ENCODE results near the gene TEX101. TPM values are rescaled to one million over a fixed set of nuclear protein-coding genes. Genes with fewer than 3 reads are reported as not detected.
"Not testable (repeated sequence)": the region's sequence is repeated elsewhere in the genome, so short reads cannot be mapped to it uniquely, and the experiment has no call there.

TEX101 gene
- total RNA-seq, 6 experiments from 2014 or later: not detected

GRCh38 chr19:43372462-43372861, 42.2 kb upstream of the TEX101 start:
- Histone ChIP-seq H3K27ac (no peak overlapping the region), H3K4me3 (no peak overlapping the region), H3K9me3 (no peaks in the 10 kb centered on the region), H3K27me3 (no peaks in the 10 kb centered on the region), H3K36me3 (no peaks in the 10 kb centered on the region), H3K4me1 (no peaks in the 10 kb centered on the region)
- ATAC-seq: no peak
- TF ChIP-seq CTCF (IDR thresholded peaks at IDR 0.05) (no peak), POLR2A (IDR thresholded peaks at IDR 0.05) (no peak)
- DNase-seq: no peak
- WGBS (ENCODE audit: insufficient coverage, low coverage, low lambda C conversion rate, missing lambda C conversion rate): 50% methylated on average over 1 of the region's 7 CpGs
- intact Hi-C loops (cut with DNase I): no loop called here

- H3K9me3 ChIP-seq; H3K4me3 ChIP-seq; ATAC-seq; H3K36me3 ChIP-seq; H3K4me1 ChIP-seq; DNase-seq; intact Hi-C loops (cut with DNase I); H3K27ac ChIP-seq; H3K27me3 ChIP-seq: not testable (repeated sequence)
- no CpG with 5 or more reads among the region's 3 CpGs for WGBS (ENCODE audit: insufficient coverage, low coverage, low lambda C conversion rate, missing lambda C conversion rate)
Measured at GRCh38 chr19:43377624-43378023, 37.1 kb upstream of the TEX101 start.

DNA sequence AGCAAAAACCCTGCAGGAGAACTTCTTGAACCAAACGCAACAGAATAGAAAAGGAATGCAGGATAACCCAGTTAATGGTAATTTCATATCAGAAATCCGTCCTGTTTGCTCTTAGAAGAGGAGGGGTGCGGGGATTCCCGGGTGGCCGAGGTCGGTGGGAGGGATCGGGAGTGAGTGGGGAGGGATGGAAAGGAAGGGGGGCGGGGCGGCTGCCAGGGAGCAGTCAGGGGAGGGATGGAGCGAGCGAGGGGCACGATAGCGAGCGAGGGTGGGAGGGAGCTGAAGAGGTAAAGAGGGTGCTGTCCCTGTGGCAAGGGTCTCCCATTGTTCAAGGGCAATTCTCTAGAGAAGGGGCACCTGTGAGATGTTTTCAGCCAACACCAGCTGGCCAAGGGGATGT, 34.7 kb upstream of the TEX101 start:
- H3K36me3 ChIP-seq: no peaks in the 10 kb centered on the region
- no peak for DNase-seq
- H3K27ac ChIP-seq: no peak overlapping the region
- H3K27me3 ChIP-seq: no peaks in the 10 kb centered on the region
- intact Hi-C loops (cut with DNase I): no loop called here
- H3K9me3 ChIP-seq: no peaks in the 10 kb centered on the region
- no peaks in the 10 kb centered on the region for H3K4me1 ChIP-seq
- no peak overlapping the region for H3K4me3 ChIP-seq
- WGBS (ENCODE audit: insufficient coverage, low coverage, low lambda C conversion rate, missing lambda C conversion rate): 36% methylated on average over 14 of the region's 14 CpGs
- ATAC-seq: no peak
- TF ChIP-seq CTCF (IDR thresholded peaks at IDR 0.05) (no peak), POLR2A (IDR thresholded peaks at IDR 0.05) (no peak)

DNA sequence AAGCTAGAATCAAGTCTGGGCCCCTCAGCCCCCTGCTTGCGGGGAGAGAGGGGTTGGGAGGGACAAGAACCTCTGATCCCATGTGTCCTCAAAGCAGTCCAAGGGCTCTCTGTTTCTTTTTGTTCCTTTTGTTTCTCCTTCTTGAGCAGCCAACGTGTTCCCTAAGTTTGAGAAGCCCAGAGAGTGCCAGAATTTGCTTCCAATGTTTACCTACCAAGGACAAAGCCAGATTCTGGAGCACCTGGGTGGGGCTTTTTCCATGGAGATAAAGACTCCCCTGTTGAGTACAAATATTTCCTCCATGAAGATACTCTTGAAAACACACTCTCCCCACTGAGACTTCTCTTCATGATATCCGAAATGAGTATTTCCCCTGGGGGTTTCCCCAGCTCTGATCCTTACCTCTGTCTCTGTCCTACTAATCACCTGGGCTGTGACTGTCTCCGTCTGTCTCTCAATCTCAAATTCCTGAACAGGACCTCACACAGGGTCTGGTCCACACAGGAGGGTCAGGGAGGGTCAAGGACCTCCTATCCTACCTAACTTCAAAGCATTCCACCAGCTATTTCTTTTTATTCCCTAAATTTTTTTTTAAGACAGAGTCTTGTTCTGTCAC, 33.8 kb upstream of the TEX101 start:
- TF ChIP-seq POLR2A (IDR thresholded peaks at IDR 0.05) (no peak), CTCF (IDR thresholded peaks at IDR 0.05) (no peak)
- Histone ChIP-seq H3K27ac (no peak overlapping the region), H3K36me3 (no peaks in the 10 kb centered on the region), H3K4me1 (no peaks in the 10 kb centered on the region), H3K27me3 (no peaks in the 10 kb centered on the region), H3K4me3 (no peak overlapping the region), H3K9me3 (no peaks in the 10 kb centered on the region)
- intact Hi-C loops (cut with DNase I): no loop called here
- 35% methylated on average over 4 of the region's 4 CpGs for WGBS (ENCODE audit: insufficient coverage, low coverage, low lambda C conversion rate, missing lambda C conversion rate)
- ATAC-seq (no peak), DNase-seq (no peak)

- H3K27ac ChIP-seq; DNase-seq; H3K27me3 ChIP-seq; H3K4me1 ChIP-seq; H3K4me3 ChIP-seq; ATAC-seq; H3K9me3 ChIP-seq; H3K36me3 ChIP-seq; intact Hi-C loops (cut with DNase I): not testable (repeated sequence)
- 41% methylated on average over 10 of the region's 12 CpGs for WGBS (ENCODE audit: insufficient coverage, low coverage, low lambda C conversion rate, missing lambda C conversion rate)
Measured at GRCh38 chr19:43382586-43383216, 32.0 kb upstream of the TEX101 start.

GRCh38 chr19:43383254-43383653, 31.4 kb upstream of the TEX101 start:
- ATAC-seq; DNase-seq; H3K36me3 ChIP-seq; intact Hi-C loops (cut with DNase I); H3K4me1 ChIP-seq; H3K4me3 ChIP-seq; H3K27ac ChIP-seq; H3K27me3 ChIP-seq; H3K9me3 ChIP-seq: not testable (repeated sequence)
- WGBS (ENCODE audit: insufficient coverage, low coverage, low lambda C conversion rate, missing lambda C conversion rate): 49% methylated on average over 4 of the region's 7 CpGs

- ATAC-seq; H3K27me3 ChIP-seq; H3K36me3 ChIP-seq; DNase-seq; H3K4me3 ChIP-seq; H3K4me1 ChIP-seq; H3K9me3 ChIP-seq; H3K27ac ChIP-seq; intact Hi-C loops (cut with DNase I): not testable (repeated sequence)
- WGBS (ENCODE audit: insufficient coverage, low coverage, low lambda C conversion rate, missing lambda C conversion rate): 30% methylated on average over 3 of the region's 3 CpGs
Measured at GRCh38 chr19:43383759-43384158, 30.9 kb upstream of the TEX101 start.

DNA sequence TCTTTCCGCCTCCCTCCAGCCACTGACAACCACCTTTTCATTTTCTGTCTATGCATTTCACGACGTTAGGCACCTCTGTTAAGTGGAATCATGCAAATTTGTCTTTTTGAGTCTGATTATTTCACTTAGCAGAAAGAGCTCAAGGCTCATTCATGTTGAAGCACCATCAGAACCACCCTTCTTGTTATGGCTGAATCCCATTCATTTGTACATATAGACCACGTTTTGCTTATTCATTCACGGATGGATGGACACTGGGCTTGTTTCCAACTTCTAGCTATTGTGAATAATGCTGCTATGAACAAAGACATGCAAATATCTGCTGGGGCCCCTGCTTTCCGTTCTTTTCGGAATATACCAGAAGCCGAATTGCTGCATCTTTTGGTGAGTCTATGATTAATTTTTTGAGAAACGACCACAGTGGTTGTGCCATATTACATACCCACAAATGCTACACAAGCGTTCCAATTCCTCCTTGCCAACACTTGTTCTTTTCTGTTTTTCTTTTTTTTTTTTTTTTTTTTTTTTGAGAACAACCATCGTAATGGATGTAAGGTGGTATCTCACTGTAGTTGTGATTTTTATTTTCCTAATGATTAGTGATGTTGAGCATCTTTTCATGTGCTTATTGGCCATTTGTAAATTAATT, 23.7 kb upstream of the TEX101 start:
- H3K9me3 ChIP-seq; H3K4me1 ChIP-seq; H3K36me3 ChIP-seq; DNase-seq; H3K27ac ChIP-seq; ATAC-seq; intact Hi-C loops (cut with DNase I); H3K27me3 ChIP-seq; H3K4me3 ChIP-seq: not testable (repeated sequence)
- WGBS (ENCODE audit: insufficient coverage, low coverage, low lambda C conversion rate, missing lambda C conversion rate): 51% methylated on average over 11 of the region's 11 CpGs

All from right lobe of liver (tissue), 6 donors.